Esophagus squamous epithelium (tissue), 4 donors: Measurements from ENCODE around the gene F2RL1.

Experiments used
- CTCF ChIP-seq, 6 experiments: fragments of 450-650 bp in 4 of 6; fragments of 200-600 bp in 2 of 6; sonication (generic) in 2 of 6; IDR thresholded peaks; one replicate each; pipeline ENCODE4 v1.5.1; 2016 to 2019; ENCODE audit warnings: antibody characterized with exemption in 6 of 6, mild to moderate bottlenecking in 4 of 6, moderate library complexity in 4 of 6
- POLR2A ChIP-seq, 4 donors: fragments of 450-650 bp; IDR thresholded peaks; one replicate each; pipeline ENCODE4 v1.6.1; 2017; ENCODE audit warnings: antibody characterized with exemption in 4 of 4, mild to moderate bottlenecking in 4 of 4, moderate library complexity in 3 of 4

GRCh38 chr5:76867038-76867437 is 48.2 kb downstream of the F2RL1 start:
- no peak for TF ChIP-seq CTCF (IDR thresholded peaks at IDR 0.05)
- no peak for TF ChIP-seq POLR2A (IDR thresholded peaks at IDR 0.05)
